Activated CD4-positive, alpha-beta memory T cell treated with anti-CD3 and anti-CD28 coated beads, Interleukin-2, amount 10 ng/mL, durations not matched to agents 7 days and 5 days (primary cell): ENCODE results near the gene NCKAP5. TPM values are rescaled to one million over a fixed set of nuclear protein-coding genes. Genes with fewer than 3 reads are reported as not detected.

Experiments
- CTCF ChIA-PET: fragments of 350-600 bp; sonication (Branson Sonifier 250); formaldehyde crosslinking; loops from one replicate; lab custom pipeline; 2021; ENCODE audit warnings: antibody characterized with exemption, inconsistent platforms; lab: Charles Lee
- POLR2A ChIA-PET: fragments of 350-600 bp; sonication (Branson Sonifier 250); formaldehyde crosslinking; loops from one replicate; lab custom pipeline; 2021; ENCODE audit warnings: antibody characterized with exemption; lab: Charles Lee
- DNase-seq: peaks from one replicate; pipeline ENCODE4 v3.0.0-alpha.2; 2020
- H3K27ac Mint-ChIP-seq: one replicate; pipeline ENCODE4 v1.8.0; 2021; ENCODE audit warnings: mild to moderate bottlenecking, mixed read lengths
- H3K27me3 Mint-ChIP-seq: one replicate; pipeline ENCODE4 v1.8.0; 2021; ENCODE audit warnings: mixed read lengths
- H3K36me3 Mint-ChIP-seq: one replicate; pipeline ENCODE4 v1.8.0; 2021; ENCODE audit warnings: low read depth, mixed read lengths
- H3K4me1 Mint-ChIP-seq: one replicate; pipeline ENCODE4 v1.8.0; 2021; ENCODE audit warnings: mixed read lengths
- H3K4me3 Mint-ChIP-seq: one replicate; pipeline ENCODE4 v1.8.0; 2021; ENCODE audit warnings: mild to moderate bottlenecking, mixed read lengths
- H3K9me3 Mint-ChIP-seq: one replicate; pipeline ENCODE4 v1.8.0; 2021; ENCODE audit warnings: mixed read lengths
- total RNA-seq, 2 experiments: library from RNA; stranded (reverse); gene quantifications; one replicate each; pipeline ENCODE4 v1.2.3, GENCODE V29; 2021

NCKAP5 gene
- total RNA-seq, 2 experiments from 2014 or later, result not detected

DNA sequence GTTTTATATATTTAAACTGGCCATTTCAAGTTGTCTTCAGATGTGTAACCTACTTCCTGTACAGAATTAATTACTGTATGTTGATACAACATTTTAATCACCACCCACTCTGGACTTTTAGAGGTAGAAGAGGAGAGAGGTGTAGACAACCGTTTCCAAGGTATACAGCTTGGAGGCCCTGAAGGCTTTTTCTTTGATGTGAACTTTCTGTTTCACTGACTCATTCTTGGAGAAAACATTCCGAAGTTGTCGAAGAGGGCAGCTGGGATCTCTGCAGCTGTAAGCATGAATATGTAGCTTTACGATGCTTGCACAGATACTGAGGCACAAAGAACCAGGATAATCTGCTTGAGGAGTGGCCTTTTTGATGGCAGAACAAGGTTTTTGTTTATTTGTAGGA is 137.0 kb downstream of the NCKAP5 start:
- no peaks in the 10 kb centered on the region for H3K36me3 Mint-ChIP-seq
- no peaks in the 10 kb centered on the region for H3K9me3 Mint-ChIP-seq
- ChIA-PET CTCF (no interaction called here), POLR2A (no interaction called here)
- no peaks in the 10 kb centered on the region for H3K27me3 Mint-ChIP-seq
- DNase-seq, result no peak
- no peak overlapping the region for H3K27ac Mint-ChIP-seq
- H3K4me3 Mint-ChIP-seq, result no peak overlapping the region
- no peaks in the 10 kb centered on the region for H3K4me1 Mint-ChIP-seq

DNA sequence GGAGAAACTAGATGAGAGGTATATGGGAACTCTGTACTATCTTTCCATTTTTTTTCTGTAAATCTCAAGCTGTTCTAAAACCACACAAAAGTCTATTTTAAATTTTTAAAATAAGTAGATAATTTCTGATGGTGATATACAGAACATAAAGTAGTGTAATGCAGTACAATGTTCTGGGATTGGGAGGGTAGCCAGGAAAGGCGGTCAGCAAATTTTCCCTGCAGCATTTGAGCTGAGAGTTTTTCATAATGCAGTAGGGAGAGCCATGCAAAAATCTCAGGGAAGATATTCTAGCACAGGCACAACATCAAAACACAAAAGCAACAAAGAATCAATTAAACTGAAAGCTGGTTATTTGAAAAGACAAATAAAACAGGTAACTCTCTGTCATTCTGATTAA is 141.5 kb downstream of the NCKAP5 start:
- Mint-ChIP-seq H3K4me1 (no peaks in the 10 kb centered on the region), H3K27ac (no peak overlapping the region), H3K4me3 (no peak overlapping the region), H3K36me3 (no peaks in the 10 kb centered on the region), H3K27me3 (no peaks in the 10 kb centered on the region), H3K9me3 (no peaks in the 10 kb centered on the region)
- ChIA-PET POLR2A (no interaction called here), CTCF (no interaction called here)
- no peak for DNase-seq

DNA sequence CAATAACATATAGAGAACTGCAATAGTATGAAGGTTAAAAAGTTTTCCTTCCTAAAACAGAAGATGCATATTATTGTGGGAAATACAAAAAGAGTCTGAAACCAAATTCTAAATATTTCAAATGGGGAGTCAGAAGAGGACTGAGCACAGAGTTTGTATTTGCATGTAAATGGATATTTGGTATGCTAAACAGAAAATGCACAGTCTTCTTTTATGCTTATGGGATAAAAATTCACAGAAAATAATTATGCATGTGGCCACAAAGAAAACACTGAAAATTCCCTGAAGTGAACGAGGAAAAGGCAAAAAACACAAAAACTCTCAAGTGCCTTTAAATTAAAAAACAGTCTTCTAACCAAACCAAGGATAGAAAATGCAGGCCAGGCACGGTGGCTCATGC is 142.7 kb downstream of the NCKAP5 start:
- no peak overlapping the region for H3K27ac Mint-ChIP-seq
- no peaks in the 10 kb centered on the region for H3K4me1 Mint-ChIP-seq
- H3K9me3 Mint-ChIP-seq, result no peaks in the 10 kb centered on the region
- H3K36me3 Mint-ChIP-seq, result no peaks in the 10 kb centered on the region
- no peak overlapping the region for H3K4me3 Mint-ChIP-seq
- ChIA-PET CTCF (no interaction called here), POLR2A (no interaction called here)
- H3K27me3 Mint-ChIP-seq, result no peaks in the 10 kb centered on the region
- DNase-seq, result no peak

DNA sequence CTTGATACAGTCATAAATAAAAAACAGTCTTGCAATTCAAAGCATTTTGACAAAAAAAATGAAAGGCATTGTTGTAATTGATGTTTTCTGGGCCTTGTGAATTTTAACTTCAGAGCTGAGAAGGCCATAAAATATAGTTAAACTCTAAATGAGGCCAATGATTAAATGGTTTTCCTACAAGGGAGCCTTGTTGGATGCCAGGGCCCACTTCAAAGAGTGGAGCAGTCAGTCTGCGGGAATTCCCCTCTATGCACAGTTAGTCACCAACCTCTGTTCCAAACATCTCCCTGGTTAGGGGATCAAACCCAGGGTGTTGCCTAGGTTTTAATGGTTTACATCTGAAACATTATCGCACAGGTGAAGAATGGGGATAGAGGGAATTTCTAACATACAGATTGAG is 143.4 kb downstream of the NCKAP5 start:
- Mint-ChIP-seq H3K27me3 (no peaks in the 10 kb centered on the region), H3K9me3 (no peaks in the 10 kb centered on the region), H3K4me1 (no peaks in the 10 kb centered on the region), H3K36me3 (no peaks in the 10 kb centered on the region), H3K4me3 (no peak overlapping the region), H3K27ac (no peak overlapping the region)
- CTCF ChIA-PET, result no interaction called here
- DNase-seq, result no peak
- POLR2A ChIA-PET, result no interaction called here

DNA sequence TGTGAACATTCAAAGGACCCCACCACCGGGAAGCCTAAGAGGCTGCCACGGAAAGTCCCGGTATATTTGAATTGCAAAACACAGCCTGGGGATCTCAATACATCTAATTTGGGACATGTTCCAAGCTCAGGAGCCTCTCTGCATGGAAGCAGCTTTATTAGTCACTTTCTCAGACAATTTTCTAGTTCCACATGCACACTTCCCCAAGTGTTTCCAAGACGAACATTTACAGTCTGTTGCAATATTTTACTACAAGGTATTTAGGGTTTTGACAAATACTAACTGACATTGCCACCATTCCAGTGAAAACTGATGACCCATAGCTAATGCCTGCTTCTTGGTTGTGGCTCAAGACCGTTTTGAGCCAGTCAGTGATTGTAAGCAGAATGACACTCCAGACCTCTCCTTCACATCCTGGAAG is 145.3 kb downstream of the NCKAP5 start:
- no peak overlapping the region for H3K4me3 Mint-ChIP-seq

DNA sequence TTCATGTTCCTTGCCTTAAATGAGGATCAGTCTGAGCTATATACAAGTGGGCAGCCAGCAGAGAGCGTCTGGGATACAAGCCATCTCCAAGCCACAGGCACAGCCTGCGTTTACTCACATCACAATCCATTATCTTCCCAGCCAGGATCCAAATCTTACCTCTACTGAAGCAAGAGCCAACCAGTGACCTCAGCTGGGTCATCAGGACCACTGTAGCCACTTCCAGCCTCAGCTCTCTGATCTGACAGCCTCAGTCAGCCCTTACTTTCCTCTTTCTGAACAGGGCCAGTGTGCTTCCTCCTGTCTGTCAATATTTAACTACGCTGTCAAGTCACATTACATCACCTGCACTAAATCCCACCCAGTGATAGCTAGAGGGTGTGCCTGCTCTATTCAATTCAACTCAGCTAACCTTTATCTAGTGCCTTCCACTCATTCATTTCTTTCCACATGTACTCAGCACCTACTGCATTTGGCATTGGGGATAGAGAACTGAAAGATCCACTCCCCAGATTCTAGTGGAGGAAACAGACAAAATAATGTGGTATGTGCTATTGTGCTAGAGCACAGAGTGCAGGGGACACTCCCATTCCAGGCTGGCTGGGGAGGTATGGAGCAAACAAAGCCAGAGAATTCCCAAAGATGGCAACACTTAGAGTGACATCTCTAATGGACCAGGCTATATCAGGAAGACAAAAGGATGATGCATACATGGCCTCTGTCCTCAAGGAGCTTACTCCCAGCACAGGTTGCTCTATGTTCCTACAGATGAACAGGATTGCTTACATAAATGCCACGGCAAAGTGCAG is 146.5 kb downstream of the NCKAP5 start:
- DNase-seq, result no peak
- CTCF ChIA-PET, result no interaction called here
- H3K9me3 Mint-ChIP-seq, result no peaks in the 10 kb centered on the region
- POLR2A ChIA-PET, result no interaction called here
- H3K27ac Mint-ChIP-seq, result no peak overlapping the region
- H3K36me3 Mint-ChIP-seq, result no peaks in the 10 kb centered on the region
- no peaks in the 10 kb centered on the region for H3K4me1 Mint-ChIP-seq
- no peak overlapping the region for H3K4me3 Mint-ChIP-seq
- H3K27me3 Mint-ChIP-seq, result no peaks in the 10 kb centered on the region

More for the DNA sequence above, 145.3 kb downstream of the NCKAP5 start:
- no peaks in the 10 kb centered on the region for H3K36me3 Mint-ChIP-seq
- H3K27ac Mint-ChIP-seq, result no peak overlapping the region
- CTCF ChIA-PET, result no interaction called here
- POLR2A ChIA-PET, result no interaction called here
- no peak for DNase-seq
- H3K27me3 Mint-ChIP-seq, result no peaks in the 10 kb centered on the region
- no peaks in the 10 kb centered on the region for H3K4me1 Mint-ChIP-seq
- no peaks in the 10 kb centered on the region for H3K9me3 Mint-ChIP-seq

DNA sequence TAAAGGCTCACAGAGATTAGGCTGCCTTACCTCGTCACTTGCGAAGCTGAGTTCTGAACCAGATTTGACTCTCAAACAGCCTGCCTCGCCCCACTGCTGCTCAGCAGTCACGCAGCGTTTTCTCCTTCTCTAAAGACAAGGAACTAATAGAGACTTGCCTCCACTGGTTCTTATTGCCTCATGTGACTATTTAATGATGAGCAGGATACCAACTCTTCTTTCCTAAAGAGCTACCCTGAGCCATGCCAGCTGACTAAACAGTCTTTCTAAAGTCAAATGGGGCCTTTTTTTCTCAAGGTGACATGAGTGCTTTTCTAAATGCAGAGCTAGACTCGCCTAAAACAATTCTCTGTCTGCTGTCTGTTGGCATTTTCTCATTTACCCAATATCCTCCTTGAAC is 147.5 kb downstream of the NCKAP5 start:
- ChIA-PET CTCF (no interaction called here), POLR2A (no interaction called here)
- no peak for DNase-seq
- H3K4me3 Mint-ChIP-seq, result no peak overlapping the region
- no peaks in the 10 kb centered on the region for H3K9me3 Mint-ChIP-seq
- H3K36me3 Mint-ChIP-seq, result no peaks in the 10 kb centered on the region
- no peak overlapping the region for H3K27ac Mint-ChIP-seq
- no peaks in the 10 kb centered on the region for H3K4me1 Mint-ChIP-seq
- no peaks in the 10 kb centered on the region for H3K27me3 Mint-ChIP-seq

DNA sequence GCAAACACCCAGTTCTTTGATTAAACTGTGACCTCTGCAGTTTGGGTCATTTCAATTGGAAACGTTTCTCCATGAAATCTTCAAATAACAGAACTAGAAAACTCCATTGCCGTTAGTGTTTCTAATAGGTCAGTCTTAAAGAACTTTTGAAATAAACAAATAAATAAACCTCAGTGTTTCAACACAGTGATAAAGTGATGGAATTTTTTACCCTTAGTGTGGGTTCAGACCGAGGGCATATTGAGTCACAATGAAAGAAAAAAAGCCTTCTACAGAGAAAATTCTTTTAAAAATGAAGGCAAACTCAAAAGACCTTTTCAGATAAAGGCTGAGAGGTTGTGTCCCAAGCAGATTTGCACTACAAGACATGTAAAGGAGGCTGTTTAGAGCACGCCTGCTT is 149.6 kb downstream of the NCKAP5 start:
- Mint-ChIP-seq H3K4me1 (no peaks in the 10 kb centered on the region), H3K27ac (no peak overlapping the region), H3K36me3 (no peaks in the 10 kb centered on the region), H3K4me3 (no peak overlapping the region), H3K9me3 (no peaks in the 10 kb centered on the region), H3K27me3 (no peaks in the 10 kb centered on the region)
- CTCF ChIA-PET, result no interaction called here
- DNase-seq, result no peak
- POLR2A ChIA-PET, result no interaction called here

DNA sequence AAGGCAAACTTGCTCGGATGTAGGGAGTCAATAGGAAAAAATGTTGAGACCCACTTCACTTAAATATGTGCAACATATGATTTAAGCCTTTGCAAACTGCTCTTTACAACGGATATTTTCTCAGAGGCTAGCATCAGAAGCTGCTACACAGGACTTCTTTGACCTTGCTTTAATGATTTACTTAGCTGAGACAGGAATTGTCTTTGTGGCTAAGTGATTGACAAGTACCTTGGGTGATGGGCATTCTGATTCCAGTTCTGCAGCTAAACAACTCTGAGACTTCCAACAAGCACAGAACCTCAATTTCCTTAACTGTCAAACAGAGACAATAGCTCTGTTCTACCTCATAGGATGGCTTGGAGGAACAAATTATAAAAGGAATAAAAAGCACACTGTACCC is 150.2 kb downstream of the NCKAP5 start:
- H3K36me3 Mint-ChIP-seq, result no peaks in the 10 kb centered on the region
- POLR2A ChIA-PET, result no interaction called here
- H3K27ac Mint-ChIP-seq, result no peak overlapping the region
- no peaks in the 10 kb centered on the region for H3K9me3 Mint-ChIP-seq
- CTCF ChIA-PET, result no interaction called here
- no peaks in the 10 kb centered on the region for H3K27me3 Mint-ChIP-seq
- no peak for DNase-seq
- no peaks in the 10 kb centered on the region for H3K4me1 Mint-ChIP-seq
- H3K4me3 Mint-ChIP-seq, result no peak overlapping the region

DNA sequence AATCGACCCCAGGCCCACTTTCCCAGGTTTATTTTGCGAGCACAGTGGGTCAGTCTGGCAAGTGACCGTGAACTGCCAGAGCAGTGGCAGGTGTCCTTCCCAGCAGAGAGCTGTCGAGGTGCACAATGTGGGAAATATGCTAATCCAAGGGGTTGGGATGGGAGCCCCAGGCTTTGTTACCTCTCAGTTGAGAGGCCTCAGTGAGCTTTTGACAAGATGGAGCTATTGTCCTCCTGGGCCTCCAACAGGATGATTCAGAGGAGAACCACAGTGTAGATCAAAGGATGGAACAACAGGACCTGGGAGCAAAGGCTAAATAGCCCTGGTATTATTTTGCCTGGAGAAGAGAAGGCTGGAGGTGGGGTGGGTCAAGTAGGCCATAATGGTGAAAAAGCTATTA is 150.8 kb downstream of the NCKAP5 start:
- ChIA-PET CTCF (no interaction called here), POLR2A (no interaction called here)
- H3K36me3 Mint-ChIP-seq, result no peaks in the 10 kb centered on the region
- H3K4me1 Mint-ChIP-seq, result no peaks in the 10 kb centered on the region
- no peak for DNase-seq
- no peaks in the 10 kb centered on the region for H3K27me3 Mint-ChIP-seq
- H3K9me3 Mint-ChIP-seq, result no peaks in the 10 kb centered on the region
- H3K27ac Mint-ChIP-seq, result no peak overlapping the region
- no peak overlapping the region for H3K4me3 Mint-ChIP-seq

DNA sequence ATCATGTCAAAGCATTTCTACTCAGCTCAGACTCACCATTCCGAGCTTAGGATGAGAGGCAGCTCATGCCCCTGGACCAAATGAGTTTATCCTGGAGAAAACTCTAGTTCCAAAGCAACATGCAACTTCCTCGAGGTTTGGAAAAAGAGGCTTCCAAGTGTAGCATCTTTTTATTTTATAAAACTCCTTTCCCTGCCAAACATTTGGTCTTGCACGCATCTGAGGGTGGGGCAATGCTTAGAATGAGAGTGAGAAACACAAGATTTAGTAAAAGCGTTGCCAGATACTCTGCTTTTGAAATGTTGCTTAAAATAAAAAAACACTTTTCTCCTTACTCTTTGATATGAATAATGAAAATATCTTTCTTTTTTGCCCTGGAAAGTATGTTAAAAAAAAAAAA is 151.5 kb downstream of the NCKAP5 start:
- Mint-ChIP-seq H3K27me3 (no peaks in the 10 kb centered on the region), H3K27ac (no peak overlapping the region), H3K9me3 (no peaks in the 10 kb centered on the region), H3K4me1 (no peaks in the 10 kb centered on the region), H3K4me3 (no peak overlapping the region), H3K36me3 (no peaks in the 10 kb centered on the region)
- ChIA-PET CTCF (no interaction called here), POLR2A (no interaction called here)
- no peak for DNase-seq

DNA sequence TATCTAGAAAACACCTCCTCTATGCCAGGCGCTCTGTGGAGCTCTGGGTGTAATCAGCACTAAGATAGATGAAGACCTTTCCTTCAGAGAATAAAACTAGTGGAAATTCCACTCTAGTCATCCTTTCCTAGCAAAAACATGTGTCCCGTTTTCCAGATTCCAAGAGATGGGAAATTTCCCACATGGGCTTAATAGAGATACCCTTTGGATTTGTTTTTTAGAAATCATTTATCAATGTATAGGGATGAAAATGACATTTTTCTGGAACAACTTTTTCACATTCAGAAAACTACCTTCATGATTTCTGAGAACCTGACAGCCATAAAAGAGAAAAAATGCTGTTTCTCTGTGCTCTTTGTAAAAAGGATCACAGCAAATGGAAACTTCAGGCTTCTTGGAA is 152.1 kb downstream of the NCKAP5 start:
- POLR2A ChIA-PET, result no interaction called here
- DNase-seq, result no peak
- Mint-ChIP-seq H3K27me3 (no peaks in the 10 kb centered on the region), H3K4me3 (no peak overlapping the region), H3K4me1 (no peaks in the 10 kb centered on the region), H3K36me3 (no peaks in the 10 kb centered on the region), H3K27ac (no peak overlapping the region), H3K9me3 (no peaks in the 10 kb centered on the region)
- CTCF ChIA-PET, result no interaction called here

DNA sequence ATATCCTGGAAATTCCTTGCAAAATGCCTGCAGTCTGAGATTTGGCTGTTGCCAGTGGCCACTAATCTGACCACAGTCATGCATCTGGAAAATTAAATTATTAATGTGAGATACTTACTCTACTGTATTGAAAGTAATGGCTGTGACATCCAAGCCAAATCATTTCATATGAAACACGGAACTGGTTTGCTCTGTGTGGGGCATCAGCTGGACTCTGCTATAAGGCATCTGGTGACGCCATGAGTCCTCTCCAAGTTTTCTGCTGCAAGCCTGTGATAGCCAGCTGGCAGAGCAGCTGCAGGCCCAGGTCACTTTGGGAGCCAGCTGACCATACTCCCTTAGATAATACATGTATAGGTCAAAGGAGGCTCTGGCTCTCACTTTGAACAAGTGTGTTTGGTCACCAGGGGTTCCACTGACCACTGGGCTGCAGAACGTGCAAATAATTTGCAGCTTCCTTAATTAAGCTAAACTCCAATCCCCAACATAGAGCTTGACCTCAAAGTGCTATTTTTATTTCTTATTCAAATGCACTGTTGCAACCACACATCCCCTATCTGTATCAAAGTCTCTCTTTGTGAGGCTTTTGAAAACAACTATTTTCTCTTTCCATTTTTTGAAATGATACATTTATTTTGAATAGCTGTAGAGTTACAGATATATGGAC is 152.9 kb downstream of the NCKAP5 start:
- ChIA-PET CTCF (no interaction called here), POLR2A (no interaction called here)
- no peak for DNase-seq
- Mint-ChIP-seq H3K4me3 (no peak overlapping the region), H3K27ac (no peak overlapping the region), H3K36me3 (no peaks in the 10 kb centered on the region), H3K9me3 (no peaks in the 10 kb centered on the region), H3K27me3 (no peaks in the 10 kb centered on the region), H3K4me1 (no peaks in the 10 kb centered on the region)
